Ishikawa (cell line): ENCODE measurements around the gene COL12A1.

ENCODE experiments used
- CEBPB ChIP-seq: IDR thresholded peaks from 2 replicates; pipeline ENCODE4 v1.6.1; 2012
- CREB1 ChIP-seq: IDR thresholded peaks from 2 replicates; pipeline ENCODE4 v1.6.1; 2012; ENCODE audit warnings: low read depth
- EGR1 ChIP-seq: IDR thresholded peaks from 2 replicates; pipeline ENCODE4 v1.6.1; 2012
- EP300 ChIP-seq: IDR thresholded peaks from 2 replicates; pipeline ENCODE4 v1.6.1; 2012; ENCODE audit warnings: borderline replicate concordance
- FOXM1 ChIP-seq: IDR thresholded peaks from 2 replicates; pipeline ENCODE4 v1.6.1; 2012; ENCODE audit warnings: low read depth, borderline replicate concordance
- MAX ChIP-seq: IDR thresholded peaks from 2 replicates; pipeline ENCODE4 v1.6.1; 2012
- NFIC ChIP-seq: IDR thresholded peaks from 2 replicates; pipeline ENCODE4 v1.6.1; 2012
- RAD21 ChIP-seq: IDR thresholded peaks from 2 replicates; pipeline ENCODE4 v1.6.1; 2012; ENCODE audit warnings: low read depth
- TAF1 ChIP-seq: IDR thresholded peaks from 2 replicates; pipeline ENCODE4 v1.6.1; 2012; ENCODE audit warnings: low read depth, mild to moderate bottlenecking
- TCF12 ChIP-seq: IDR thresholded peaks from 2 replicates; pipeline ENCODE4 v1.6.1; 2012; ENCODE audit warnings: low read depth
- TEAD4 ChIP-seq: IDR thresholded peaks from 2 replicates; pipeline ENCODE4 v1.6.1; 2012
- YY1 ChIP-seq: IDR thresholded peaks from 2 replicates; pipeline ENCODE4 v1.6.1; 2012; ENCODE audit warnings: low read depth
- ZBTB7A ChIP-seq: IDR thresholded peaks from 2 replicates; pipeline ENCODE4 v1.6.1; 2012; ENCODE audit warnings: low read depth
- TF ChIP-seq, protein P1 (sequence below): IDR thresholded peaks from 2 replicates; pipeline ENCODE4 v1.6.1; 2012
- TF ChIP-seq, protein P2 (sequence below): IDR thresholded peaks from 2 replicates; pipeline ENCODE4 v1.6.1; 2012; ENCODE audit warnings: low read depth, mild to moderate bottlenecking

Gene COL12A1

GRCh38 chr6:75244063-75244584 is 38.3 kb upstream of the COL12A1 start:
- no peak for TF ChIP-seq TEAD4
- no peak for TF ChIP-seq NFIC
- TF ChIP-seq TCF12: no peak; the same call in 1 of the 2 replicates
- no peak for TF ChIP-seq MAX
- TF ChIP-seq TAF1: no peak
- no peak for TF ChIP-seq FOXM1
- TF ChIP-seq, protein P1, sequence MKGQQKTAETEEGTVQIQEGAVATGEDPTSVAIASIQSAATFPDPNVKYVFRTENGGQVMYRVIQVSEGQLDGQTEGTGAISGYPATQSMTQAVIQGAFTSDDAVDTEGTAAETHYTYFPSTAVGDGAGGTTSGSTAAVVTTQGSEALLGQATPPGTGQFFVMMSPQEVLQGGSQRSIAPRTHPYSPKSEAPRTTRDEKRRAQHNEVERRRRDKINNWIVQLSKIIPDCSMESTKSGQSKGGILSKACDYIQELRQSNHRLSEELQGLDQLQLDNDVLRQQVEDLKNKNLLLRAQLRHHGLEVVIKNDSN: no peak
- TF ChIP-seq CREB1: no peak
- no peak for TF ChIP-seq YY1
- no peak for TF ChIP-seq EP300
- TF ChIP-seq, protein P2, sequence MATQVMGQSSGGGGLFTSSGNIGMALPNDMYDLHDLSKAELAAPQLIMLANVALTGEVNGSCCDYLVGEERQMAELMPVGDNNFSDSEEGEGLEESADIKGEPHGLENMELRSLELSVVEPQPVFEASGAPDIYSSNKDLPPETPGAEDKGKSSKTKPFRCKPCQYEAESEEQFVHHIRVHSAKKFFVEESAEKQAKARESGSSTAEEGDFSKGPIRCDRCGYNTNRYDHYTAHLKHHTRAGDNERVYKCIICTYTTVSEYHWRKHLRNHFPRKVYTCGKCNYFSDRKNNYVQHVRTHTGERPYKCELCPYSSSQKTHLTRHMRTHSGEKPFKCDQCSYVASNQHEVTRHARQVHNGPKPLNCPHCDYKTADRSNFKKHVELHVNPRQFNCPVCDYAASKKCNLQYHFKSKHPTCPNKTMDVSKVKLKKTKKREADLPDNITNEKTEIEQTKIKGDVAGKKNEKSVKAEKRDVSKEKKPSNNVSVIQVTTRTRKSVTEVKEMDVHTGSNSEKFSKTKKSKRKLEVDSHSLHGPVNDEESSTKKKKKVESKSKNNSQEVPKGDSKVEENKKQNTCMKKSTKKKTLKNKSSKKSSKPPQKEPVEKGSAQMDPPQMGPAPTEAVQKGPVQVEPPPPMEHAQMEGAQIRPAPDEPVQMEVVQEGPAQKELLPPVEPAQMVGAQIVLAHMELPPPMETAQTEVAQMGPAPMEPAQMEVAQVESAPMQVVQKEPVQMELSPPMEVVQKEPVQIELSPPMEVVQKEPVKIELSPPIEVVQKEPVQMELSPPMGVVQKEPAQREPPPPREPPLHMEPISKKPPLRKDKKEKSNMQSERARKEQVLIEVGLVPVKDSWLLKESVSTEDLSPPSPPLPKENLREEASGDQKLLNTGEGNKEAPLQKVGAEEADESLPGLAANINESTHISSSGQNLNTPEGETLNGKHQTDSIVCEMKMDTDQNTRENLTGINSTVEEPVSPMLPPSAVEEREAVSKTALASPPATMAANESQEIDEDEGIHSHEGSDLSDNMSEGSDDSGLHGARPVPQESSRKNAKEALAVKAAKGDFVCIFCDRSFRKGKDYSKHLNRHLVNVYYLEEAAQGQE: no peak
- no peak for TF ChIP-seq CEBPB
- no peak for TF ChIP-seq ZBTB7A
- no peak for TF ChIP-seq RAD21
- TF ChIP-seq EGR1: no peak

DNA sequence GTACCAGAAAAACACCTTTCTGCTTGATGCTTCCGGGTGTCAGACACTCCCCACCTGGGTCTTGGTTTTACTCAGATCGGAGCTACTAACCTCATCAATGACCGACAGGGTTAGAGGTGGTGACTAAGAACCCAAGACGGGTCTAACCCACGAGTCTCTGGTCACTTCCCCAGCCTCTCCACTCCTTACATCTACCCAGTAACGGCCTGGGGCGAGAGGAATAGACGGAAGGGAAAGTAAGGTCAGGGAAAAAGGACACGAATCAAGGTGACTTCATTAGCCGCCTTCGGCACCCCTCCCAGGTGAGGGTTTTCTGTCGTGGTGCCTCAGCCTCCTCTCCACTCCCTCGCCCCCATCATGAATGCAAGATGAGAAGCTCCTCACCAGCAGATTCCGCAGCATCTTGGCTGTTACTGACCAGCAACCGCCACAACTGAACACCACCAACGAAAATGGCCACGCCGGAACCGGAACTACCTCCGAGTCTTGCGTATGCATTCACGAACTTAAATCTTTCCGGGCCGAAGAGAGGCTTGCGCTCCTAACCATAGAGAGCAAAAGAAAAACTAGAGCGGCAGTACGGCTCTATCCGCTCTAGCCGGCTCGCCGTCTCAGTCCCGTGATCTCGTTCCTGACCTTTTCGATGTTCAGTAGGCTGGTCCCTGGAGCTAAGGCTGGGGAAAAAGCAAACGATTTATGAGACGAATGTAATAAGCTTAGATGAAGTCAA is 37.6 kb upstream of the COL12A1 start, which contains the start of gene COX7A2:
Gene COX7A2 (minus strand): TSS at position 469 of the 730 bp plus-strand sequence. CDS start 67 bp downstream, at position 402.
- no peak for TF ChIP-seq RAD21
- no peak for TF ChIP-seq NFIC
- peak; percentile 93 for TF ChIP-seq YY1
- peak; percentile 84 for TF ChIP-seq MAX
- peak; percentile 53; the same call in 1 of the 2 replicates for TF ChIP-seq FOXM1
- peak; percentile 32; the same call in 1 of the 2 replicates for TF ChIP-seq EP300
- TF ChIP-seq TCF12: peak; percentile 71
- TF ChIP-seq CEBPB: peak; percentile 71
- TF ChIP-seq, protein P1: peak; percentile 76
- TF ChIP-seq TEAD4: no peak; the same call in 1 of the 2 replicates
- no peak; the same call in 1 of the 2 replicates for TF ChIP-seq EGR1
- TF ChIP-seq CREB1: peak; percentile 73
- TF ChIP-seq, protein P2: no peak
- TF ChIP-seq ZBTB7A: no peak
- peak; percentile 96 for TF ChIP-seq TAF1

- TF ChIP-seq, protein P1: no peak
- TF ChIP-seq MAX (no peak), YY1 (no peak), NFIC (no peak), TAF1 (no peak), TCF12 (no peak), RAD21 (no peak), EGR1 (no peak), CEBPB (no peak), EP300 (no peak), FOXM1 (no peak), CREB1 (no peak), TEAD4 (no peak), ZBTB7A (no peak)
- TF ChIP-seq, protein P2: no peak
Measured at GRCh38 chr6:75236630-75237029, 30.8 kb upstream of the COL12A1 start.
